ENCODE results near the gene HBS1L. TPM values are rescaled to one million over a fixed set of nuclear protein-coding genes. Genes with fewer than 3 reads are reported as not detected.
A peak's percentile ranks its signal among the peaks of the same experiment; 100 is the strongest.

HBS1L gene
- total and polyA plus RNA-seq, 9 of the 15 experiments (the other 6 are each of a cell fraction or from before 2014, with no cell fraction given): 101 to 199 (median 145) TPM

DNA sequence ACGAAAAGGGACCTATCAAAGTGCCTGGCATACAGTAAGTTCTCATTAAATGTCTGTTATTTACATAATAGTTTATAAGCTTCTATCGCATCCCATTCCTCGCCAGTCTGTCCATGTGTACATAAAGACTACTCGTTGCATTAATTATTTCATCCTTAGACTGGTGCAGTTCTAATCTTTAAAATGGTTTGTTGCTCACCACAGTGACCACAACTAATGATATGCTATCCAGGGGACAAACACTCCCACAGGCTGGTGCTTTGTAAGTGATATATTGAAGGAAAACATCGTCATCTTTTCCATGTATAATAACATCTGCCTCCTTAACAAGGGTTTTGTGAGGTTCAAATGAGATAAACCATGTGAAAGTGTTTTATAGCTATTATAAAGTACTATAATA is 39.0 kb upstream of the HBS1L start (continued):
- TF ChIP-seq, protein P1, sequence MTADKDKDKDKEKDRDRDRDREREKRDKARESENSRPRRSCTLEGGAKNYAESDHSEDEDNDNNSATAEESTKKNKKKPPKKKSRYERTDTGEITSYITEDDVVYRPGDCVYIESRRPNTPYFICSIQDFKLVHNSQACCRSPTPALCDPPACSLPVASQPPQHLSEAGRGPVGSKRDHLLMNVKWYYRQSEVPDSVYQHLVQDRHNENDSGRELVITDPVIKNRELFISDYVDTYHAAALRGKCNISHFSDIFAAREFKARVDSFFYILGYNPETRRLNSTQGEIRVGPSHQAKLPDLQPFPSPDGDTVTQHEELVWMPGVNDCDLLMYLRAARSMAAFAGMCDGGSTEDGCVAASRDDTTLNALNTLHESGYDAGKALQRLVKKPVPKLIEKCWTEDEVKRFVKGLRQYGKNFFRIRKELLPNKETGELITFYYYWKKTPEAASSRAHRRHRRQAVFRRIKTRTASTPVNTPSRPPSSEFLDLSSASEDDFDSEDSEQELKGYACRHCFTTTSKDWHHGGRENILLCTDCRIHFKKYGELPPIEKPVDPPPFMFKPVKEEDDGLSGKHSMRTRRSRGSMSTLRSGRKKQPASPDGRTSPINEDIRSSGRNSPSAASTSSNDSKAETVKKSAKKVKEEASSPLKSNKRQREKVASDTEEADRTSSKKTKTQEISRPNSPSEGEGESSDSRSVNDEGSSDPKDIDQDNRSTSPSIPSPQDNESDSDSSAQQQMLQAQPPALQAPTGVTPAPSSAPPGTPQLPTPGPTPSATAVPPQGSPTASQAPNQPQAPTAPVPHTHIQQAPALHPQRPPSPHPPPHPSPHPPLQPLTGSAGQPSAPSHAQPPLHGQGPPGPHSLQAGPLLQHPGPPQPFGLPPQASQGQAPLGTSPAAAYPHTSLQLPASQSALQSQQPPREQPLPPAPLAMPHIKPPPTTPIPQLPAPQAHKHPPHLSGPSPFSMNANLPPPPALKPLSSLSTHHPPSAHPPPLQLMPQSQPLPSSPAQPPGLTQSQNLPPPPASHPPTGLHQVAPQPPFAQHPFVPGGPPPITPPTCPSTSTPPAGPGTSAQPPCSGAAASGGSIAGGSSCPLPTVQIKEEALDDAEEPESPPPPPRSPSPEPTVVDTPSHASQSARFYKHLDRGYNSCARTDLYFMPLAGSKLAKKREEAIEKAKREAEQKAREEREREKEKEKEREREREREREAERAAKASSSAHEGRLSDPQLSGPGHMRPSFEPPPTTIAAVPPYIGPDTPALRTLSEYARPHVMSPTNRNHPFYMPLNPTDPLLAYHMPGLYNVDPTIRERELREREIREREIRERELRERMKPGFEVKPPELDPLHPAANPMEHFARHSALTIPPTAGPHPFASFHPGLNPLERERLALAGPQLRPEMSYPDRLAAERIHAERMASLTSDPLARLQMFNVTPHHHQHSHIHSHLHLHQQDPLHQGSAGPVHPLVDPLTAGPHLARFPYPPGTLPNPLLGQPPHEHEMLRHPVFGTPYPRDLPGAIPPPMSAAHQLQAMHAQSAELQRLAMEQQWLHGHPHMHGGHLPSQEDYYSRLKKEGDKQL (CRISPR knock-in tag; IDR thresholded peaks at IDR 0.05; ENCODE audit: borderline replicate concordance): no peak
- 0 out of 2 replicates have a peak, but pooled peaks have one; percentile 29 for TF ChIP-seq JUN (IDR thresholded peaks at IDR 0.05; ENCODE audit: borderline replicate concordance, low read depth, low read length)
- TF ChIP-seq JUN (CRISPR knock-in tag; IDR thresholded peaks at IDR 0.05; ENCODE audit: borderline replicate concordance): no peak
- TF ChIP-seq ZNF24 (IDR thresholded peaks at IDR 0.05): no peak
- TF ChIP-seq, protein P2, sequence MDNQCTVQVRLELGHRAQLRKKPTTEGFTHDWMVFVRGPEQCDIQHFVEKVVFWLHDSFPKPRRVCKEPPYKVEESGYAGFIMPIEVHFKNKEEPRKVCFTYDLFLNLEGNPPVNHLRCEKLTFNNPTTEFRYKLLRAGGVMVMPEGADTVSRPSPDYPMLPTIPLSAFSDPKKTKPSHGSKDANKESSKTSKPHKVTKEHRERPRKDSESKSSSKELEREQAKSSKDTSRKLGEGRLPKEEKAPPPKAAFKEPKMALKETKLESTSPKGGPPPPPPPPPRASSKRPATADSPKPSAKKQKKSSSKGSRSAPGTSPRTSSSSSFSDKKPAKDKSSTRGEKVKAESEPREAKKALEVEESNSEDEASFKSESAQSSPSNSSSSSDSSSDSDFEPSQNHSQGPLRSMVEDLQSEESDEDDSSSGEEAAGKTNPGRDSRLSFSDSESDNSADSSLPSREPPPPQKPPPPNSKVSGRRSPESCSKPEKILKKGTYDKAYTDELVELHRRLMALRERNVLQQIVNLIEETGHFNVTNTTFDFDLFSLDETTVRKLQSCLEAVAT (IDR thresholded peaks at IDR 0.05): peak in 1 of 2 experiments; percentile 81; a peak in 2 of 4 replicates
- TF ChIP-seq NR2C2 (CRISPR knock-in tag; IDR thresholded peaks at IDR 0.05): no peak
- TF ChIP-seq NR2C2 (tag; IDR thresholded peaks at IDR 0.05): 0 out of 2 replicates have a peak, but pooled peaks have one; percentile 12
- no peak for TF ChIP-seq KAT2B (IDR thresholded peaks at IDR 0.05; ENCODE audit: low read depth, low read length)
- no peak for TF ChIP-seq ZNF551 (CRISPR knock-in tag; IDR thresholded peaks at IDR 0.05)
- TF ChIP-seq RUNX1 (IDR thresholded peaks at IDR 0.05; ENCODE audit: low read depth): peak; percentile 25; the same call in 1 of the 2 replicates
- TF ChIP-seq, protein P3, sequence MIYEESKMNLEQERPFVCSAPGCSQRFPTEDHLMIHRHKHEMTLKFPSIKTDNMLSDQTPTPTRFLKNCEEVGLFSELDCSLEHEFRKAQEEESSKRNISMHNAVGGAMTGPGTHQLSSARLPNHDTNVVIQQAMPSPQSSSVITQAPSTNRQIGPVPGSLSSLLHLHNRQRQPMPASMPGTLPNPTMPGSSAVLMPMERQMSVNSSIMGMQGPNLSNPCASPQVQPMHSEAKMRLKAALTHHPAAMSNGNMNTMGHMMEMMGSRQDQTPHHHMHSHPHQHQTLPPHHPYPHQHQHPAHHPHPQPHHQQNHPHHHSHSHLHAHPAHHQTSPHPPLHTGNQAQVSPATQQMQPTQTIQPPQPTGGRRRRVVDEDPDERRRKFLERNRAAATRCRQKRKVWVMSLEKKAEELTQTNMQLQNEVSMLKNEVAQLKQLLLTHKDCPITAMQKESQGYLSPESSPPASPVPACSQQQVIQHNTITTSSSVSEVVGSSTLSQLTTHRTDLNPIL (CRISPR knock-in tag; IDR thresholded peaks at IDR 0.05): no peak
- 0 out of 2 replicates have a peak, but pooled peaks have one; percentile 26 for TF ChIP-seq LCOR (CRISPR knock-in tag; IDR thresholded peaks at IDR 0.05)
- TF ChIP-seq, protein P4, sequence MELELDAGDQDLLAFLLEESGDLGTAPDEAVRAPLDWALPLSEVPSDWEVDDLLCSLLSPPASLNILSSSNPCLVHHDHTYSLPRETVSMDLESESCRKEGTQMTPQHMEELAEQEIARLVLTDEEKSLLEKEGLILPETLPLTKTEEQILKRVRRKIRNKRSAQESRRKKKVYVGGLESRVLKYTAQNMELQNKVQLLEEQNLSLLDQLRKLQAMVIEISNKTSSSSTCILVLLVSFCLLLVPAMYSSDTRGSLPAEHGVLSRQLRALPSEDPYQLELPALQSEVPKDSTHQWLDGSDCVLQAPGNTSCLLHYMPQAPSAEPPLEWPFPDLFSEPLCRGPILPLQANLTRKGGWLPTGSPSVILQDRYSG (tag; conservative IDR thresholded peaks at IDR 0.05; ENCODE audit: low read depth): no peak
- no peak for TF ChIP-seq NFYB (IDR thresholded peaks at IDR 0.05; ENCODE audit: extremely low read depth, insufficient read length)
- TF ChIP-seq, protein P5, sequence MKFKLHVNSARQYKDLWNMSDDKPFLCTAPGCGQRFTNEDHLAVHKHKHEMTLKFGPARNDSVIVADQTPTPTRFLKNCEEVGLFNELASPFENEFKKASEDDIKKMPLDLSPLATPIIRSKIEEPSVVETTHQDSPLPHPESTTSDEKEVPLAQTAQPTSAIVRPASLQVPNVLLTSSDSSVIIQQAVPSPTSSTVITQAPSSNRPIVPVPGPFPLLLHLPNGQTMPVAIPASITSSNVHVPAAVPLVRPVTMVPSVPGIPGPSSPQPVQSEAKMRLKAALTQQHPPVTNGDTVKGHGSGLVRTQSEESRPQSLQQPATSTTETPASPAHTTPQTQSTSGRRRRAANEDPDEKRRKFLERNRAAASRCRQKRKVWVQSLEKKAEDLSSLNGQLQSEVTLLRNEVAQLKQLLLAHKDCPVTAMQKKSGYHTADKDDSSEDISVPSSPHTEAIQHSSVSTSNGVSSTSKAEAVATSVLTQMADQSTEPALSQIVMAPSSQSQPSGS (CRISPR knock-in tag; IDR thresholded peaks at IDR 0.05): no peak
- TF ChIP-seq ASH1L (IDR thresholded peaks at IDR 0.05; ENCODE audit: borderline replicate concordance, low read depth, partially characterized antibody): no peak
- no peak for TF ChIP-seq KAT8 (IDR thresholded peaks at IDR 0.05; ENCODE audit: low read depth)
- TF ChIP-seq HSF4 (CRISPR knock-in tag; IDR thresholded peaks at IDR 0.05; ENCODE audit: borderline replicate concordance): no peak
